ENCODE measurements around the gene RMND5A. TPM values are rescaled to one million over a fixed set of nuclear protein-coding genes. Genes with fewer than 3 reads are reported as not detected.

Gene RMND5A
- total RNA-seq, 1 donor from 2014 or later = 26.6 TPM

DNA sequence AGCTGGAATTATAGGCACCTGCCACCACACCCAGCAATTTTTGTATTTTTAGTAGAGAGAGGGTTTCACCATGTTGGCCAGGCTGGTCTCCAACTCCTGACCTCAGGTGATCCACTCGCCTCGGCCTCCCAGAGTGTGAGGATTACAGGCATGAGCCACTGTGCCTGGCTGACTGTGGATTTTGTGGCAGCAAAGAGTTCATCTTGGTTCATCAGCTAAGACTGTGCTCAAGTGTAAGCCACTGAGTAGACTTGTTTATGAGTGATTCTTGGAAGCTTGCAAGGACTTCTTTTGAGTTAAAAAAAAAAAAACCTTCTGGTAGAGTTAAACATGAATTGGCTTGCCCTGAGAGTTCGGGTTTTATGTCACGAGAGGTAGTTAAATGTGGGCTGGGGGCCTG is 106.9 kb downstream of the RMND5A start:
- TF ChIP-seq CTCF (IDR thresholded peaks at IDR 0.05; ENCODE audit: insufficient read depth, low read length, poor library complexity, severe bottlenecking) = no peak
- H3K36me3 ChIP-seq (ENCODE audit: control insufficient read depth, insufficient read depth, low read length) = no peaks in the 10 kb centered on the region
- no peak for DNase-seq (ENCODE audit: low read depth)
- H3K4me3 ChIP-seq (ENCODE audit: low read depth, low read length) = no peak overlapping the region
- H3K27me3 ChIP-seq (ENCODE audit: control insufficient read depth, insufficient read depth, low read length) = peaks cover 8% of the 10 kb centered on the region

Other genes starting within 250 kb of the RMND5A start
- gene CHMP3, start 156.8 kb upstream of the RMND5A start, total RNA-seq = 76.7 and 106 TPM in 2 replicates
- gene RNF103, start 96.4 kb upstream of the RMND5A start, total RNA-seq = 20.6 and 24.5 TPM in 2 replicates
- 0.14 and 1.5 TPM in 2 replicates for gene CD8A, start 70.6 kb downstream of the RMND5A start, total RNA-seq
- gene CD8B, start 141.6 kb downstream of the RMND5A start, total RNA-seq = 2.0 and 3.8 TPM in 2 replicates
- 0.14 and 0.79 TPM in 2 replicates for gene RGPD1, start 221.8 kb downstream of the RMND5A start, total RNA-seq

All from kidney epithelial cell (primary cell).